HL-60 (cell line): ENCODE results near the gene CARMIL1.

ENCODE experiments used
- DNase-seq, 2 experiments: peaks; one replicate each; pipeline ENCODE4 v3.0.0-alpha.2; 2010 to 2020; ENCODE audit warnings: low read depth in 1 of 2, low spot score in 1 of 2
- H3K27ac ChIP-seq: fragments of 250-450 bp; sonication (Bioruptor Pico); replicated peaks from 2 replicates; pipeline ENCODE4 v1.5.1; 2020; ENCODE audit warnings: mild to moderate bottlenecking, moderate library complexity
- H3K27me3 ChIP-seq: fragments of 250-450 bp; sonication (Bioruptor Pico); 2 replicates; pipeline ENCODE4 v1.5.1; 2021; ENCODE audit warnings: mild to moderate bottlenecking, moderate library complexity; ENCODE audit not compliant: insufficient read depth, poor library complexity, severe bottlenecking
- H3K4me3 ChIP-seq: replicated peaks from 2 replicates; pipeline ENCODE4 v1.5.1; 2011; ENCODE audit warnings: mild to moderate bottlenecking, control low read depth, low read length; ENCODE audit not compliant: insufficient read depth
- GABPA ChIP-seq: IDR thresholded peaks from 2 replicates; pipeline ENCODE4 v1.6.1; 2012; ENCODE audit warnings: low read depth
- POLR2AphosphoS5 ChIP-seq: IDR thresholded peaks from 2 replicates; pipeline ENCODE4 v1.6.1; 2012; ENCODE audit warnings: low read depth
- SPI1 ChIP-seq: IDR thresholded peaks from 2 replicates; pipeline ENCODE4 v1.6.1; 2012; ENCODE audit warnings: low read depth, mild to moderate bottlenecking, borderline replicate concordance
- TF ChIP-seq, protein P1 (sequence below): IDR thresholded peaks from one replicate; pipeline ENCODE4 v1.5.1; 2011; ENCODE audit warnings: low read length, control low read depth, inconsistent platforms; ENCODE audit not compliant: insufficient read depth
- TF ChIP-seq, protein P2 (sequence below): IDR thresholded peaks from 2 replicates; pipeline ENCODE4 v1.6.1; 2012; ENCODE audit warnings: low read depth; ENCODE audit not compliant: insufficient replicate concordance

The CARMIL1 gene

DNA sequence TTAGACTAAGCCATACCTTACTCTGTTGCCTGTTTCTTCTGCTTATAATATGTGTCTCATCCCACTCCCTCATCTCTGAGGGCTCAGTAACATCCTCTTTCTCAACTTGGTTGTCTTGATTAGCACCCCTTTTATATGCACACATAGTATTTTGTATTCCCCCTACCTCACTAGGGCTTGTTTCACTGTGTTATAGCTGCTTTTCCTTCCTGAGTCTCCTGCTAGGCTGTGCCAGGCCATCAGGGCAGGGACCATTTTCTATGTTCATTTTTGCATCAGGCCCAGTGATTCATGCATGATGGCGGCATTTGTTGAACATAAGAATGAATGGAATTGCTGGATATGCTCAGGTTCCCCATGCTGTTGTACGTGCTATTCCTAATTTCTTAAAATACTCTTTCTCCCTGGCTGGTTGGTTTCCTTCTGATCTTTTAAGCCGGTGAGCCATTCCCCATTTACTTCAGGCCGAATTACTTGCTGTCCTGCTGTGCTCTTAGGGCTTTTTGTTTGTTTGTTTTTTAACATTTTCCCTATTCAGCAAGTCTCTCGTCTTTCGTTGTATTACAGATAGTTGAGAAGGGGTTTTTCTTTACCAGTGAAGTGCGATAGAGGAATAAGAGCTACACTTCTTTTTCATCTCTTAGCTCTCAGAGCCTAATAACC, 183.2 kb downstream of the CARMIL1 start:
- no peak overlapping the region for H3K4me3 ChIP-seq
- H3K27me3 ChIP-seq = no peaks in the 10 kb centered on the region
- no peak for DNase-seq
- TF ChIP-seq SPI1 (no peak), POLR2AphosphoS5 (no peak), GABPA (no peak)
- TF ChIP-seq, protein P1, sequence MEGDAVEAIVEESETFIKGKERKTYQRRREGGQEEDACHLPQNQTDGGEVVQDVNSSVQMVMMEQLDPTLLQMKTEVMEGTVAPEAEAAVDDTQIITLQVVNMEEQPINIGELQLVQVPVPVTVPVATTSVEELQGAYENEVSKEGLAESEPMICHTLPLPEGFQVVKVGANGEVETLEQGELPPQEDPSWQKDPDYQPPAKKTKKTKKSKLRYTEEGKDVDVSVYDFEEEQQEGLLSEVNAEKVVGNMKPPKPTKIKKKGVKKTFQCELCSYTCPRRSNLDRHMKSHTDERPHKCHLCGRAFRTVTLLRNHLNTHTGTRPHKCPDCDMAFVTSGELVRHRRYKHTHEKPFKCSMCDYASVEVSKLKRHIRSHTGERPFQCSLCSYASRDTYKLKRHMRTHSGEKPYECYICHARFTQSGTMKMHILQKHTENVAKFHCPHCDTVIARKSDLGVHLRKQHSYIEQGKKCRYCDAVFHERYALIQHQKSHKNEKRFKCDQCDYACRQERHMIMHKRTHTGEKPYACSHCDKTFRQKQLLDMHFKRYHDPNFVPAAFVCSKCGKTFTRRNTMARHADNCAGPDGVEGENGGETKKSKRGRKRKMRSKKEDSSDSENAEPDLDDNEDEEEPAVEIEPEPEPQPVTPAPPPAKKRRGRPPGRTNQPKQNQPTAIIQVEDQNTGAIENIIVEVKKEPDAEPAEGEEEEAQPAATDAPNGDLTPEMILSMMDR = no peak
- TF ChIP-seq, protein P2, sequence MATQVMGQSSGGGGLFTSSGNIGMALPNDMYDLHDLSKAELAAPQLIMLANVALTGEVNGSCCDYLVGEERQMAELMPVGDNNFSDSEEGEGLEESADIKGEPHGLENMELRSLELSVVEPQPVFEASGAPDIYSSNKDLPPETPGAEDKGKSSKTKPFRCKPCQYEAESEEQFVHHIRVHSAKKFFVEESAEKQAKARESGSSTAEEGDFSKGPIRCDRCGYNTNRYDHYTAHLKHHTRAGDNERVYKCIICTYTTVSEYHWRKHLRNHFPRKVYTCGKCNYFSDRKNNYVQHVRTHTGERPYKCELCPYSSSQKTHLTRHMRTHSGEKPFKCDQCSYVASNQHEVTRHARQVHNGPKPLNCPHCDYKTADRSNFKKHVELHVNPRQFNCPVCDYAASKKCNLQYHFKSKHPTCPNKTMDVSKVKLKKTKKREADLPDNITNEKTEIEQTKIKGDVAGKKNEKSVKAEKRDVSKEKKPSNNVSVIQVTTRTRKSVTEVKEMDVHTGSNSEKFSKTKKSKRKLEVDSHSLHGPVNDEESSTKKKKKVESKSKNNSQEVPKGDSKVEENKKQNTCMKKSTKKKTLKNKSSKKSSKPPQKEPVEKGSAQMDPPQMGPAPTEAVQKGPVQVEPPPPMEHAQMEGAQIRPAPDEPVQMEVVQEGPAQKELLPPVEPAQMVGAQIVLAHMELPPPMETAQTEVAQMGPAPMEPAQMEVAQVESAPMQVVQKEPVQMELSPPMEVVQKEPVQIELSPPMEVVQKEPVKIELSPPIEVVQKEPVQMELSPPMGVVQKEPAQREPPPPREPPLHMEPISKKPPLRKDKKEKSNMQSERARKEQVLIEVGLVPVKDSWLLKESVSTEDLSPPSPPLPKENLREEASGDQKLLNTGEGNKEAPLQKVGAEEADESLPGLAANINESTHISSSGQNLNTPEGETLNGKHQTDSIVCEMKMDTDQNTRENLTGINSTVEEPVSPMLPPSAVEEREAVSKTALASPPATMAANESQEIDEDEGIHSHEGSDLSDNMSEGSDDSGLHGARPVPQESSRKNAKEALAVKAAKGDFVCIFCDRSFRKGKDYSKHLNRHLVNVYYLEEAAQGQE = no peak
- H3K27ac ChIP-seq = no peak overlapping the region

DNA sequence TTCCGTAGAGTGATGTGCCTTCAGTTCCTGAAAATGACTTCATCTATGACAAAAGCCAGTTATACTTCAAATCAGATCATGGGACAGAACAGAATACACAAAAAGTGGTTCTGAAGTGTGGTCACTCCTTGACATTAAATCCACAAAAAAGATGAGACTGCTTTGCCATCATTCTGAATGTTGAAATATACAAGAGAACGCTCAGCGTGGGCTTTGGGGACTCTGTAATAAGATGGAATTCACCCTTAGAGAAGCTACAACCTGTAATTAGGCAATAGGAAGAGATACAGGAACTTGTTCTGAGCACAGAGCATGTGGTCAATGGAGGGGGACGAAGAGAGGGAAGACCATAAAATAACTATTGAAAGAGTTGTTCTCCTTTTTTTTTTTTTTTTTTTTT, 184.3 kb downstream of the CARMIL1 start:
- Histone ChIP-seq H3K4me3 (no peak overlapping the region), H3K27ac (no peak overlapping the region), H3K27me3 (no peaks in the 10 kb centered on the region)
- peak in 1 of 2 experiments; percentile 6 for DNase-seq
- TF ChIP-seq GABPA (no peak), POLR2AphosphoS5 (no peak), SPI1 (no peak)
- TF ChIP-seq, protein P1 = no peak
- TF ChIP-seq, protein P2 = no peak

DNA sequence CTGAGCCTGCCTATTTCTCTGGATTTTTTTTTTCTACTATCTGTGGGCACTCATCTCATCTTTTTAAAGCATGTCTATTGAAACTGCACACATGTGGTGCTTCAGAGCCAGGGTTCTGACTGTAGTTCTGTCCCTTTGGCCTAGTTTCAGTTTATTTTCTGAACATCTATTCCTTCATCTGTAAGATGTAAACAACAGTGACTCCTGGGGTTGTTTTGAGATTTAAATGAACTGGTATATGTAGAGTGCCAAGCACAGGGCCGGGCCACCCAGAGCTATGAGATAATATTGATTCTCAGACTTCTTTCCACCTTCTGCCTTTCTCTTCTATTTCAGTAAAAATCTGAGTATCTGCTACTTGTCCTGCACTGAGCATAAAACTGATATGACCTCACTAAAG, 185.1 kb downstream of the CARMIL1 start:
- Histone ChIP-seq H3K27ac (no peak overlapping the region), H3K27me3 (no peaks in the 10 kb centered on the region), H3K4me3 (no peak overlapping the region)
- TF ChIP-seq GABPA (no peak), POLR2AphosphoS5 (no peak), SPI1 (no peak)
- TF ChIP-seq, protein P2 = no peak
- TF ChIP-seq, protein P1 = no peak
- no peak for DNase-seq
